CD4-positive, alpha-beta T cell treated with Interferon gamma for 1 hour (primary cell): ENCODE data around the gene PLTP.
"Not testable (repeated sequence)": the region's sequence is repeated elsewhere in the genome, so short reads cannot be mapped to it uniquely, and the experiment has no call there.

ENCODE experiments used
- DNase-seq: peaks from one replicate; pipeline ENCODE4 v3.0.0-alpha.2; 2020

PLTP gene

DNA sequence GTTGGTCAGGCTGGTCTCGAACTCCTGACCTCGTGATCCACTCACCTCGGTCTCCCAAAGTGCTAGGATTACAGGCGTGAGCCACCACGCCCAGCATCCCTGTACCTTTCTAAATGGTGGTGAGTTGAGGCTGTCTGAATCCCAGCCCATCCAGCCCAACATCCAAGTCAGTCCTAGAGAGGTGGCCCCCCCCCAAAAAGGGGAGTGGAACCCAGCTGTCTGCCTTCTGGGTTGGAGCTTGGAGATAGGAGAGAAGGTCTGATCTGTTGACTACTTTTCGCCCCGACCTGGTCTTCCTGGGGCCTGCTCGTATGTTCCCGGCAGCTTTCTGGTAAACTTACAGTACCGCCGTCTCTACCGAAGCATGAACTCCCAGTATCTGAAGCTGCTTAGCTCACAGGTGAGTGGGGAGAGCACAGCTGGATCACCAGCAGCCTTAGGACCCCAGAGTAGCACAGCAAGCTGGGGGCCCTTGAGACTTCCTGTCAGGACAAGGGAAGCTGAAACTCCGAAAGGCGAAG is 15.3 kb downstream of the PLTP start:
- DNase-seq, result no peak

DNA sequence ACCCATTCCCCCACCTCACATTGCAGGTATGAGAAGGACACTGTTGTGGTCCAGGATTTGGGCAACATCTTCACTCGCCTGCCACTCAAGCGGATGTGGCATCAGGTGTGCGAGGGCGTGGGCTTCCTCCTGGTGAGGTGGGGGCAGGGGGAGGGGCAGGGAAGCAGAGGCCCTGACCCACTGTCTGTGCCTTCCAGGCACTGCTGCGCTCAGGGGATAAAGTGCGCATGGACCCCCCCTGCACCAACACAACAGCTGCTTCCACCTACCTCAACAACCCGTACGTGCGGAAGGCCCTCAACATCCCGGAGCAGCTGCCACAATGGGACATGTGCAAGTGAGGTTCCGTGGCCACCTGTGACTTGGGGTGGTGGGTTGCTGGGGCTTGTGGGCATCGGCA is 17.2 kb downstream of the PLTP start:
- no peak for DNase-seq

DNA sequence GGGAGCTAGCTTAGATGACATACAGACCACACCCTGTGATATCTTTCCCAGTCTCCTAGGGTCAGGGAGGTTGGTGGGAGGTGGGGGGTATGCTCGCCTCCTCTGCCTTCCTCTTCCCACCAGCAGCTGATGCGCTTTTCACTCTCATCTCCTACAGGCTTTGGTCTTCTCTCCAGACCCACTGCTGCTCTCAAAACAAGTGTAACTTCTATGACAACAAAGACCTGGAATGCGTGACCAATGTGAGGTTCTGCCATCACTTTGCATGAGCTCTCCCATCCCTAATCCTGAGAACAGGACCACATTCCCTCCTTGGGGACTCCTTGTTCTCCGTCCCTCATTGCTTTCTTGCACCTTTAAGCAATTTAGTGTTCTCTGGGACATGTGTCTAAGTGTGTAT is 18.1 kb downstream of the PLTP start:
- DNase-seq, result no peak

DNA sequence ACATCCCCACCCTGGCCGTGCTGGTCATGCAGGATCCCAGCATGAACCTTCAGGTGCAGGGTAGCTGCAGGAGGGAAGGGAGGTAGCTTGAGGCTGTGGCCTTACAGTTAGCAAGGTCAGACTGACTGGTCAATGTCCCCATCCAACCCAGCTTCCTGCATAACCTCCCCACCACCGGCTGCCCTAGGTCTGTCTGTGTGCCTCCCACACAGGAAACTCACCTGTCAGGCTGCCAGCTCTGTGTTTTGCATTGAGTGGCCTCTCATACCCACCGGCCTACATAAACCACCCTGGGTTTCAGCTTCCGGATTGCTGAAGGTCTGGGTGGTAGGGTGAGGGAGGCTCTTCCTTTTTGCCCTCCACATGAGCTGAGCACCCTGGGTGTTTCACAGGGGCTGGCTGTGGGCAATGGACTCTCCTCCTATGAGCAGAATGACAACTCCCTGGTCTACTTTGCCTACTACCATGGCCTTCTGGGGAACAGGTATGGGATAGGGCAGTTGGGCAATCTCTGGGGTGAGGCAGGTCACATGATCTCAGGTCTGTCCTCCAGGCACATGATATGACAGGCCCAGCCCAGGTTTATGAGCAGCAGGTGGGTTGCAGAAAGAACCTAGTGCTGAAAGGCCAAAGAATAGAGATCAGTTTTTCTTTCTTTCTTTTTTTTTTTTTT is 19.0 kb downstream of the PLTP start:
- no peak for DNase-seq

DNA sequence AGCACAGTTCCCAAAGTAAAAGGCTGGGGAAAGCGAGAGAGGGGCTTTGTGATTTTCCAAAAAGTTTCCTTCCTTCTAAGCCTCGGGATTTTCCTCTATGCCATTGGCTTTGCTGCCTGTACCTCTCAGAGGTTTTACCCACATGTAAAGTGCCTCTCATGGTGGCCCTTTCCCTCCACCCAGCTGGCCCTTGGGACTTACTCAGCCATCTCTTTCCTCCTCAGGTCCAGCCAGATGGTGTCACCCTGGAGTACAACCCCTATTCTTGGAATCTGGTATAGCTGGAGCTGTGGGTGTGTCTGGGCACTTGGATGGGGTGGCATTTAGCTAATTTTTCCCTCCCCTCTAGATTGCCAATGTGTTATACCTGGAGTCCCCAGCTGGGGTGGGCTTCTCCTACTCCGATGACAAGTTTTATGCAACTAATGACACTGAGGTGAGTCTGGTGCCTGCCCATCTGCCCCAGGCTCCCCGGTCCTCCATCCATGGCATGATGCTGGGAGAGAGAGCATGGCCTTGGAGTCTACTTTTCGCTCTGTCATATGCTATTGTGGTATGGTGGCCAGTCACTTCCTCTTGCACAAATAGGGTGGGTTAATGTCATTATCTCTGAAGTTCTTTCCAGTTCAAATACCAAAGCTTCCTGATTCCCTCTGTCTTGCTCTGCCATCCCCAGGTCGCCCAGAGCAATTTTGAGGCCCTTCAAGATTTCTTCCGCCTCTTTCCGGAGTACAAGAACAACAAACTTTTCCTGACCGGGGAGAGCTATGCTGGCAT is 19.7 kb downstream of the PLTP start:
- DNase-seq, result no peak

DNA sequence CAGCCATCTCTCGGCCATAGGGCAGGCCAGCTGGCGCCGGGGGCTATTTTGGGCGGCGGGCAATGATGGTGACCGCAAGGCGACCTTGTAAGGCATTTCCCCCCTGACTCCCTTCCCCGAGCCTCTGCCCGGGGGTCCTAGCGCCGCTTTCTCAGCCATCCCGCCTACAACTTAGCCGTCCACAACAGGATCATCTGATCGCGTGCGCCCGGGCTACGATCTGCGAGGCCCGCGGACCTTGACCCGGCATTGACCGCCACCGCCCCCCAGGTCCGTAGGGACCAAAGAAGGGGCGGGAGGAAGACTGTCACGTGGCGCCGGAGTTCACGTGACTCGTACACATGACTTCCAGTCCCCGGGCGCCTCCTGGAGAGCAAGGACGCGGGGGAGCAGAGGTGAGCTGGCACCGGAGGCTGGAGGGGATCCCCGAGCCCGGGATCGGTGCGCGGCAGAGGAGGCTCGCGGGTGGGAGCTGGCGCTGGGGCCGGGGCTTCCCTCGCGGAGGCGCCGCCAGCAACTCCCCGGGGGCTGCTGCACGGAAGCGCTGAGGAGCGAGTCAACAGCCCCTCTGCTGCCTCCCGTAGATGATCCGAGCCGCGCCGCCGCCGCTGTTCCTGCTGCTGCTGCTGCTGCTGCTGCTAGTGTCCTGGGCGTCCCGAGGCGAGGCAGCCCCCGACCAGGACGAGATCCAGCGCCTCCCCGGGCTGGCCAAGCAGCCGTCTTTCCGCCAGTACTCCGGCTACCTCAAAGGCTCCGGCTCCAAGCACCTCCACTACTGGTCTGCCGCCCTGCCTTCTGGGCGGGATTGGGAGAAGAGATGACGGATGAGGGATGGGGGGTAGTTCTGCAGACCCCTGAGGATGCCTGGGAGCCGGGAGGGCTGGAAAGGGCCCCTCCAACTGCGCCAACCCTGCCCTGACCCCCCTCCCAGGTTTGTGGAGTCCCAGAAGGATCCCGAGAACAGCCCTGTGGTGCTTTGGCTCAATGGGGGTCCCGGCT is 20.7 kb downstream of the PLTP start, which contains the start of the genes CTSA and NEURL2:
Gene CTSA (plus strand): TSS at position 351 of the 999 bp plus-strand sequence. CDS start 234 bp downstream, at position 585.
Gene NEURL2 (minus strand): TSS at position 224 of the 999 bp plus-strand sequence. CDS start 217 bp downstream, at position 7.
- DNase-seq, result peak; percentile 79

DNA sequence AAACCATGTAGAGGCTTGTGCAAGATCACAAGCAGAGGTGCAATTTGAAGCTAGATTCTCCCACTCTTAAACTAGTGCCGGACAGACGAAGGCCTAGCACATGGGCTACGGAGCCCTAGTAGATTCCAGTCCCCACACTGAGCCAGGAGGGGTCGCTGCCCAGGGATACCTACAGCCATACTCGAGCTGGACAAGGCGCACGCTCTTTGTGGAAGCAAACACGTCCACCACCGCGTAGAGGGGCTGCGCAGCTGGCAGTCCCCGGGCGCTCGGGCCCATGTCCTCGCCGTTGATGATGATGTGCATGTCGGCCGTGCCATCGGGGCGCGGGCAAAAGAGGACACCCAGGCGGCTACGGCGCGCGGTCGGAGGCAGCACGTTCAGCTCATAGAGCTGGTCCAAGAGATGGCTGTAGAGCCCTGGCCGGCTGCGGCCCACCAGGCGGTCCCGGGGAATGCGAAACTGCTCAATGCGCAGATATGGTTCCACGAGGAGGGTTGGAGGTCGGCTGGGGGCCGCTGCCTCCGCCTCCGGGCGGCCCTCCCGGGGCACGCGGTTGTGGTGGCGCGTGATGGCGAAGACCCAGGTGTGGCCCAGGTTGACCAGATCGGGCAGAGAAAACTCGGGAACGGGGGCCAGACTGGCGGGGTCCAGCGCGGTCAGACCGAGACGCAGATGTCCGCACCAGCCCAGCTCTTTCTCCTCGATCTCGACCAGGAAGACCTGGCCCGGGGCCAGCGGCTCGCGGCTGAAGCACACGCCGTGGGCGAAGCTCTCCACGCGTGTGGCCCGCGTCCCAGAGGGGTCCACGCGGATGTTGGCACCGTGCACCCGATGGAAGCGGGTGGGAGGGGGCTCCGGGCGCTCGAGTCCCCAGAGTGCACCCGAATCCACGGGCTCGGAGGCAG is 21.6 kb downstream of the PLTP start:
- DNase-seq, result peak; percentile 64

DNA sequence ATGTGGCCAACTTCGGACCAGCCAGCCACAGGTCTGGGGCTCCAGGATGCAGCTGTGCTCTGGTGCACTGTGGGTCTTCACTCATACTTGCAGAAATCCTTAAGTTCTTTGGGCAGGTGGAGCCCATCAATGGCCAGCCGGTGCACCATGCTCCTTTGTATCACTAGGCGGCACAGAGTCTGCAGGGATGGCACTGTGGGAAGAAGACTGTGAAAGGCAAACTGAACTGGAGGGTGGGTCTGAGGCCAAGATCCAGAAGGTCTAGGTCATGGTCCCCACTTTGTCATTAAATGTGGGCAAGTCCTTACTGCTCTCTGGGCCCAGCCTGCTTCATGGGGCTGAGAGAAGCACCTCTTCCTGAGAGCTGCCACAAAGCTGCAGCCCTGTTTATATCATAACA is 23.3 kb downstream of the PLTP start:
- no peak for DNase-seq

DNA sequence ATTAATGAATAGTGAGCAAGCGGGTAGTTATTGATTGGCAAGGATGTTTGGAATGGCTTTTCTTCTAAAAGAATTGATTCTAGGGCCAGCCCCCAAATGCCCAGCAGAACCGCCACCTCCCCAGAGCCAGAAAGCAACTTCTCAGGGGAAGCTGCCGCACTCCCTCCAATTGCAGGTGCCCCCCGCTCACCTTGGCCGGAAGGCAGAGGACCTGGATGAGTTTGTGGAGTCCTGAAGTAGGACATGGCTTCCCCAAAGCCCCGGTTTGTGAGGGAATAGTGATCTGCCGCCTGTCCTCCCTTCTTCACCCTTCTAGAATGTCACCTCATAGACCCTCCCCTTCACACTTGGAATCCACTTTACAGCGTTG is 24.6 kb downstream of the PLTP start, which contains the start of gene SPATA25:
Gene SPATA25 (minus strand): TSS at position 277 of the 370 bp plus-strand sequence. CDS start 32 bp downstream, at position 245.
- no peak for DNase-seq

DNA sequence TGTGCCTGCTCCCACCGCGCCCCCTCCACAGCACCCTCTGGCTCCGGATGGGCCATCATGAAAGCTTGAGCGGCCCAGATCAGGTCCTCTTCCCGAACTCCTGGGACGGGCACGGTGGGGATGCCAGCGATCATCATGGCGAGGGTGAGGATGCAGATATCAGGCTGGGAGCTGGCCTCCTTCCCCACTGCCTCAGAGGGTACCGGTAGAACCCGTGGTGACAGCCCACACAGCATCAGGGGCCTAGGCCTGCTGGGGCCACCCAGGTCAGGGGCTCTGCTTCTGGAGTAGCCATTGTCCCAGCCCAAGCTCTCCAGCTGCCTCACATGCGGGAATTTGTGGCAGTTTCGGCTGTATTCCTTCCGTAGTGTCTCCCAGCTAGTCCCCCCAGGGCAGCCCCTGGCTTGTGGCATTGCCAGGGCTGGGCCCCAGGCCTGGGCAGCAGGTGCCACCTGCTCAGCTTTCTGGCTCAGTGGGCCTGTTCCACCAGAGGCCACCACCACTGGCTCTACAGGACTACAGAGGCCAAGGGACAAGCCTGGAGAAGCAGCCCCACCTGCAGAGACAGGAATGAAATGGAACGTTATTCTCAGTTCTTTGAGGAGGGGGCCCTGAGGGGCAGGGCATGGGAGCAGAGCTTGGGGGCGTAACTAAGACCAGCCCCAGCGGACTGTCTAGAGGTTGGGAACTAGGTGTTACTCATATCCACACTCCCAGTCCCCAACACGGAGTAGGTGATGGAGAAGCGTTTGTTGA is 25.2 kb downstream of the PLTP start:
- DNase-seq, result no peak

DNA sequence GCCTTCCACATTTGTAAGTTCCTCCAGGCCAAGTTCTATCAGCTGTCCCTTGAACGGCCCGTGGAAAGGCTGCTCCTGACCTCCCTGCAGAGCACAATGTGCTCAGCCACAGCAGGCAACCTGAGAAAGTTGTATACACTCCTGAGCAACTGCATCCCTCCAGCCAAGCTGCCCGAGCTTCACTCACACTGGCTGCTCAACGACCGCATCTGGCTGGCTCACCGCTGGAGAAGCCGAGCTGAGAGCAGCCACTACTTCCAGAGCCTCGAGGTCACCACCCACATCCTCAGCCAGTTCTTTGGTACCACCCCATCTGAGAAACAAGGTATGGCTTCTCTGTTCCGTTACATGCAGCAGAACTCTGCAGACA is 28.9 kb downstream of the PLTP start:
- no peak for DNase-seq

DNA sequence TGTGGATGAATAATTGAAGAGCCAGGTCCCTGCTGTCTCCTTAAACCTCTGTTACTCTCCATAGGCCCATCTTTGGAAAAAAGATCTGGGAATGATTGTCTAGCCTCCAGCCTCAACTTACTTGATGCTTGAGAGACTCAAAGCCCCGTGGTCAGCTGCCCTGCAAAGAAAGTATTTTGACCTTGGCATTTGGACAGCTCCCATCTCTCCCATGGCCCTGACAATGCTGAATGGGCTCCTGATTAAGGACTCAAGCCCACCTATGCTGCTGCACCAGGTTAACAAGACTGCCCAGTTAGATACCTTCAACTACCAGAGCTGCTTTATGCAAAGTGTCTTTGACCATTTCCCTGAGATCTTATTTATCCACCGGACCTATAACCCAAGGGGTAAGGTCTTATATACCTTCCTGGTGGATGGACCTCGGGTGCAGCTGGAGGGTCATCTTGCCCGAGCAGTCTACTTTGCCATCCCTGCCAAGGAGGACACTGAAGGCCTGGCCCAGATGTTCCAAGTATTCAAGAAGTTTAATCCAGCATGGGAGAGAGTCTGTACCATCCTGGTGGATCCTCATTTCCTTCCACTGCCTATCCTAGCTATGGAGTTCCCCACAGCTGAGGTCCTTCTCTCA is 29.4 kb downstream of the PLTP start:
- no peak for DNase-seq

DNA sequence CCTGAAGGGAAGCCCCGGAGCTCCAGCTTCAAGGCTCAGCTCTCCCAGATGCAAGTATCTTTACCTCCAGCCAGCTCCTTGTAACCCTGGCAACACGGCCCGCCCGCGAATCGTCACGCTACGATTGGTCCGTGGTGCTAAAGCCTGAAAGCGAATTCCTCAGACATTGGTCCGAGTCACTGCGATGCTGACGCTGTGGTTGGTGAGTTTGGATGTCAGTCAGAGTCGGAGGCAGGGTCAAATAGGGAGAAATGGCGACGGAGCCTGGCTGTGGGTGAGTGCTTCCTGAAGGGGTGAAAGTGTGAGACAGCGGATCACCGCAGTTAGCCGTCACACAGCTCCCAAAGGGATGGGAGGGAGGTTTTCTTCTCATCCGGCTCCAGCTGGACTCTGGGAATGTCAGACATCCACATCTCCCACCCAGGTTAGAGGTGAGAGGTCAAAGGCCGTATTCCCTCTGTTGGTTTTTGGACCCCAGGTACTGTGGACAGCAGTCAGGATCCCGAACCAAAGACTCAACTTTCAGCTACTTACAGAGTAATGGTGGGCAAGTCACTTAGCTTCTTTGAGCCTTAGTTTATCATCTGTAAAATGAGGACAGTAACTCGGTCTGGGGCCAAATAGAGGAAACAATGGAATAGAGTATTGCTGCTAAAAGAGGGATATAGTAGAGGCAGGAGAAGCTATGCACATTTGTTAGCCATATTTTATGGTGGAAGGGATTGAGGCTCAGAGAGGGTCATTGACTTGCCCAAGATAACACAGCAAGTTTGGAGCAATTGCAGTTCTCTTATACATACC is 30.8 kb downstream of the PLTP start, which contains the start of gene ZSWIM1:
Gene ZSWIM1 (plus strand): TSS at position 240 of the 801 bp plus-strand sequence. CDS start 1,366 bp downstream, outside the sequence.
- peak; percentile 97 for DNase-seq

DNA sequence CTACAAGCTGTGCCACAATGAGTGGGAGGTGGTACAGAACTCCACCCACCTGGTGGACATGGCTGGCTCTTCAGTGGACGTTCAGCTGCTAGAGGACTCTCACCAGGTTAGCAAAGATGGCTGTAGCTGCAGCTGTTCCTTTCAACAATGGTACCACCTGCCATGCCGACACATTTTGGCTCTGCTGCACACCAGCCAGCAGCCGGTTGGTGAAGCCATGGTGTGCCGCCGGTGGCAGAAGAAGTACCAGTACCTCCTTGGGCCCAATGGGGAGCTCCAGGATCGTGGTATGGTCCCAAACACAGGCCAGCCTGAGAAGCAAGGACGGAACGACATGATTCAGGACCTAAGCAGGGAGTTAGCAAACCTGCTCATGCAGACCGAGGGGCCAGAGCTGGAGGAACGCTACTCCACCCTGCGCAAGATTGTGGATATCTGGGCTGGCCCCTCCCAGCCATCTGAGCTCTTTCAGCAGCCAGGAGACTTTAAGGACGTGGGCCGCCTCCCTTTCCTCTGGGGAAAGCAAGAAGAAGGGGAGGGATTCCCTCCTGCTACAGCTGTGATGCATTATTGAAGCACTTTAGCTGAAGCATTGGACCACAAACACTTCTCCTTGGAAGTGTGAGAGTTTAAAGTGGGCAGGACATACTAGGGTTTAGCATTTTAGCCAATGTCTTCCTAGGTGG is 33.7 kb downstream of the PLTP start:
- DNase-seq, result no peak

DNA sequence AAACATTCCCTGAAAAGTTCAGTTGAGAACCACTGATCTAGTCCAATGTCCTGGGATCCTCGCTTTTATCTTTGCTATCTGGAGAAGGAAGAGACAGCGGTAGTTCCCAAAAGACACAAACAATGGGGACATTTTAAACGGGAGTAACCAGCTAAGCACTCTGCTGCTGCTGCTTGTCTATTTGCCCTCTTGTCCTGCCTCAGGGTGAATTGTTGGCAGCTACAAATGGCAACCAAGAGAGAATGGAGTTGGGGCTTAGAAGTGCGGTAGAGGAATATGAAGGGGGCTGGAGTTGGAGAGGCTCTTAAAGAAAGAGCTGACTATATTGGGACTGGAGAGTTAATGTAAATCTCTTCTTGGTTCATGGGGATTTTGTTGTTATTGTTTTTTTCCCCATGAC is 37.4 kb downstream of the PLTP start:
- no peak for DNase-seq

DNA sequence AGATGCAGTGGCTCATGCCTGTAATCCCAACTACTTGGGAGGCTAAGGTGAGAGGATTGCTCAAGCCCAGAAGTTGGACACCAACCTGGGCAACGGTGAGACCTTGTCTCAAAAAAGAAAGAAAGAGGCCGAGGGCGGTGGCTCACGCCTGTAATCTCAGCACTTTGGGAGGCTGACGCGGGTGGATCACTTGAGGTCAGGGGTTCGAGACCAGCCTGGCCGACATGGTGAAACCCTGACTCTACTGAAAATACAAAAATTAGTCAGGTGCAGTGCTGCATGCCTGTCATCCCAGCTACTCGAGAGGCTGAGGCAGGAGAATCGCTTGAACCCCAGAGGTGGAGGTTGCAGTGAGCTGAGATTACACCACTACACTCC is 37.9 kb downstream of the PLTP start:
- DNase-seq, result not testable (repeated sequence)

DNA sequence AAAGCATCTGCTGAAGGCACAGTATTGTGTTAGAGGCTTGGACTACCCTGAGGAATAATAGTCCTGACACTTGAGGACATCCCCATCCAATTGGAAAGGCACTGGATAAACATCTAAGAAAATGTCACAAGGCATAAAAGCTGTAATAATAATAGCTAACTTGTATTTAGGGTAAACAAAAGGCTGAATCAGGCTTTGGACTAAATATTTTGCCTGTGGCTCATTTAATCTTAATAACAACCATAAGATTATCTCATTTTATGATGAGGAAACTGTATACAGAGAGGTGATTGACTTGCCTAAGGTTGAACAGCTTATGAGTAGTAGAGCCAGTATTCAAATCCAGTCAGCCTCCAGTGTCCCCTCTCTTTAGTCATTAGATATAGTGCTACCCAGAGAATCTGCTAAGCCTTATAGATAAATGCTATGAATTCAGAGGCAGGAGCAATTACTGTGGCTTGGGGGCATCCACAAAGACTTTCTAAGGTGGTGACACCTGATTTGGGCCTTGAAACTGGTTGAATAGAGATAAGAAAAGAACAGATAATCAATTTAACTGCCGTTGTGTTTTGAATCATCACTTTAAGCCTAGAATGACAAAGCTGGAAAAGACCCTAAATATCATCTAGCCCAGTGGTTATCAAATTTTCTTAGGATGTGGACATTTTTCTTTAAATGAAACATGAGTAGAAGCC is 38.4 kb downstream of the PLTP start:
- no peak for DNase-seq

DNA sequence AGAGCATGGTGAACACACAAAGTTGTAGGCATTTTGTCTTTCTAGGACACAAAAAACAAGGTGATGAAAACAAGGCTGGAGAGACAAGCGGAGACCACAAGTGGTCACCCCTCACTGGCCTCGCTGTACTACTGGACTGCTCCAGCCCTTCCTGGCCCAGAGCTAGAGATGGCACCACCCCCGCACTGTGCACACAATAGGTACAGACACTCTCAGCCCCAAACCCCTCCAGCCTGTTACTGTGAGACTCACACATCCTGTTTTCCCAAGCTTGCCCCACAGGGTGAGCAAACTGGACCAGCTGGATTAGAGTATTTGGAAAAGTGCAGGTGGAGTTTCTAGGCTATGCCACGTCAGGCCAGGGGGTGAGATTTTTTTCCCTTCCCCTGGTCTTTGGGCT is 39.3 kb downstream of the PLTP start:
- DNase-seq, result no peak
